HG03280 (cell line): ENCODE results near the gene PSMB11.
A peak's percentile ranks its signal among the peaks of the same experiment; 100 is the strongest.
"Not testable (repeated sequence)": the region's sequence is repeated elsewhere in the genome, so short reads cannot be mapped to it uniquely, and the experiment has no call there.

Source experiments
- ATAC-seq: cut with Tn5 transposase; IDR thresholded peaks from one replicate; pipeline ENCODE4 v1.9.1; 2021; ENCODE audit warnings: mild to moderate bottlenecking, moderate library complexity; ENCODE audit not compliant: unreplicated experiment

PSMB11 gene

GRCh38 chr14:23042162-23042965, at the start of gene PSMB11:
Gene PSMB11, plus strand, starts transcription at chr14:23042212. Its CDS starts 14 bp downstream, at chr14:23042226.
- ATAC-seq: no peak

GRCh38 chr14:22993517-22993916, 48.5 kb upstream of the PSMB11 start:
- no peak for ATAC-seq

GRCh38 chr14:22994762-22995275, 47.2 kb upstream of the PSMB11 start:
- no peak for ATAC-seq

- no peak for ATAC-seq
Measured at GRCh38 chr14:22995889-22996625, 46.0 kb upstream of the PSMB11 start.

GRCh38 chr14:22996768-22997654, 45.0 kb upstream of the PSMB11 start:
- no peak for ATAC-seq

- no peak for ATAC-seq
Measured at GRCh38 chr14:22997676-22998323, 44.2 kb upstream of the PSMB11 start.

GRCh38 chr14:22998329-22999012, 43.5 kb upstream of the PSMB11 start:
- ATAC-seq: no peak

- no peak for ATAC-seq
Measured at GRCh38 chr14:23000860-23001259, 41.2 kb upstream of the PSMB11 start.

GRCh38 chr14:23002592-23002991, 39.4 kb upstream of the PSMB11 start:
- no peak for ATAC-seq

GRCh38 chr14:23004274-23004673, 37.7 kb upstream of the PSMB11 start:
- not testable (repeated sequence) for ATAC-seq

GRCh38 chr14:23005451-23006187, 36.4 kb upstream of the PSMB11 start:
- no peak for ATAC-seq

- ATAC-seq: no peak
Measured at GRCh38 chr14:23006188-23006534, 35.9 kb upstream of the PSMB11 start.

- peak; percentile 94 for ATAC-seq
Measured at GRCh38 chr14:23006544-23007419, 35.2 kb upstream of the PSMB11 start.

GRCh38 chr14:23008831-23009230, 33.2 kb upstream of the PSMB11 start:
- no peak for ATAC-seq

- ATAC-seq: no peak
Measured at GRCh38 chr14:23009483-23009938, 32.5 kb upstream of the PSMB11 start.

- peak; percentile 39 for ATAC-seq
Measured at GRCh38 chr14:23009939-23010726, 31.9 kb upstream of the PSMB11 start, which contains the start of gene C14orf93. Gene C14orf93, minus strand, starts transcription at chr14:23010143. Its CDS starts 11,120 bp downstream, at chr14:22999023.

GRCh38 chr14:23013054-23013748, 28.8 kb upstream of the PSMB11 start:
- no peak for ATAC-seq
